HCT116 (cell line): ENCODE measurements around the gene PGLYRP3.

Source experiments
- CTCF ChIP-seq, 3 experiments: fragments of 200-600 bp in 1 of 3; sonication (generic) in 1 of 3; IDR thresholded peaks in 2 of 3; conservative IDR thresholded peaks in 1 of 3; 2 replicates each; pipeline ENCODE4 v1.5.1; 2012 to 2017; ENCODE audit warnings: low read depth in 2 of 3, low read length in 2 of 3, antibody characterized with exemption in 1 of 3, borderline replicate concordance in 1 of 3, control low read depth in 1 of 3, mild to moderate bottlenecking in 1 of 3, mixed read lengths in 1 of 3, mixed run types in 1 of 3, moderate library complexity in 1 of 3; ENCODE audit not compliant: insufficient read depth in 1 of 3
- EZH2 ChIP-seq: fragments of 200-600 bp; sonication (generic); IDR thresholded peaks from 2 replicates; pipeline ENCODE4 v1.6.1; 2017; ENCODE audit warnings: antibody characterized with exemption, mixed run types
- RAD21 ChIP-seq: IDR thresholded peaks from 2 replicates; pipeline ENCODE4 v1.6.1; 2012; ENCODE audit warnings: low read depth, mild to moderate bottlenecking
- YY1 ChIP-seq: IDR thresholded peaks from 2 replicates; pipeline ENCODE4 v1.6.1; 2011; ENCODE audit warnings: low read length, low read depth, moderate library complexity, mild to moderate bottlenecking; ENCODE audit not compliant: insufficient replicate concordance; ENCODE audit errors: extremely low read depth
- TF ChIP-seq, protein P1 (sequence below): IDR thresholded peaks from 2 replicates; pipeline ENCODE4 v1.6.1; 2012; ENCODE audit warnings: low read depth

DNA sequence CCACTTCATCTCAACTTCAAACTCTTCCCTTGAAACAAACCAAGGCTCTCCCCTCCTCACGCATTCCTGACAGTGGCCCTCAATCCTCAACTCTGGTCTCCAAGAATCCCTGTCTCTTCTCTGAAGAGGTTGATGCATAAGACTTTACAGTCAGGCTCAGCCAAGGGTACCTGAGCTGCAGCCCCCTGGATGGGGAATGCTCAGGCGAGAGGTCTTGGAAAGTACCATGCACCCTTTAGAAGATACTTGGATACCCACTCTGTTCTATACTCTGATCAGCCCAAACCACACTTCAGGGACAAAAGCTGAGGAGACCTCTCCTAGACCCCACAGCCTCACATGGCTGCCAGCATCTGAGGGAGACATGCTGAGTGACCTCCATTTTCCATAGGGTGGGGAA, 536 bp upstream of the PGLYRP3 start:
- no peak for TF ChIP-seq CTCF (IDR thresholded peaks at IDR 0.05 in 2 of 3, conservative IDR thresholded peaks at IDR 0.05 in 1 of 3; ENCODE audit: borderline replicate concordance in 1 of 3, insufficient read depth in 1 of 3, low read depth in 2 of 3, low read length in 2 of 3)
- TF ChIP-seq, protein P1, sequence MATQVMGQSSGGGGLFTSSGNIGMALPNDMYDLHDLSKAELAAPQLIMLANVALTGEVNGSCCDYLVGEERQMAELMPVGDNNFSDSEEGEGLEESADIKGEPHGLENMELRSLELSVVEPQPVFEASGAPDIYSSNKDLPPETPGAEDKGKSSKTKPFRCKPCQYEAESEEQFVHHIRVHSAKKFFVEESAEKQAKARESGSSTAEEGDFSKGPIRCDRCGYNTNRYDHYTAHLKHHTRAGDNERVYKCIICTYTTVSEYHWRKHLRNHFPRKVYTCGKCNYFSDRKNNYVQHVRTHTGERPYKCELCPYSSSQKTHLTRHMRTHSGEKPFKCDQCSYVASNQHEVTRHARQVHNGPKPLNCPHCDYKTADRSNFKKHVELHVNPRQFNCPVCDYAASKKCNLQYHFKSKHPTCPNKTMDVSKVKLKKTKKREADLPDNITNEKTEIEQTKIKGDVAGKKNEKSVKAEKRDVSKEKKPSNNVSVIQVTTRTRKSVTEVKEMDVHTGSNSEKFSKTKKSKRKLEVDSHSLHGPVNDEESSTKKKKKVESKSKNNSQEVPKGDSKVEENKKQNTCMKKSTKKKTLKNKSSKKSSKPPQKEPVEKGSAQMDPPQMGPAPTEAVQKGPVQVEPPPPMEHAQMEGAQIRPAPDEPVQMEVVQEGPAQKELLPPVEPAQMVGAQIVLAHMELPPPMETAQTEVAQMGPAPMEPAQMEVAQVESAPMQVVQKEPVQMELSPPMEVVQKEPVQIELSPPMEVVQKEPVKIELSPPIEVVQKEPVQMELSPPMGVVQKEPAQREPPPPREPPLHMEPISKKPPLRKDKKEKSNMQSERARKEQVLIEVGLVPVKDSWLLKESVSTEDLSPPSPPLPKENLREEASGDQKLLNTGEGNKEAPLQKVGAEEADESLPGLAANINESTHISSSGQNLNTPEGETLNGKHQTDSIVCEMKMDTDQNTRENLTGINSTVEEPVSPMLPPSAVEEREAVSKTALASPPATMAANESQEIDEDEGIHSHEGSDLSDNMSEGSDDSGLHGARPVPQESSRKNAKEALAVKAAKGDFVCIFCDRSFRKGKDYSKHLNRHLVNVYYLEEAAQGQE, result no peak
- no peak for TF ChIP-seq EZH2
- TF ChIP-seq YY1, result no peak
- TF ChIP-seq RAD21, result no peak
